GM21737 (cell line): ENCODE data around the gene MAN2B2.
"Not testable (repeated sequence)": the region's sequence is repeated elsewhere in the genome, so short reads cannot be mapped to it uniquely, and the experiment has no call there.

Experiments used
- ATAC-seq: cut with Tn5 transposase; IDR thresholded peaks from one replicate; pipeline ENCODE4 v1.9.1; 2021; ENCODE audit warnings: mild to moderate bottlenecking, moderate library complexity; ENCODE audit not compliant: unreplicated experiment

Gene MAN2B2

GRCh38 chr4:6663596-6664393 lies 88.8 kb downstream of the MAN2B2 start:
- no peak for ATAC-seq

- no peak for ATAC-seq
Observed at GRCh38 chr4:6665320-6665654, 90.3 kb downstream of the MAN2B2 start.

- ATAC-seq = no peak
Observed at GRCh38 chr4:6668391-6668790, 93.4 kb downstream of the MAN2B2 start.

- ATAC-seq = no peak
Observed at GRCh38 chr4:6671648-6672047, 96.7 kb downstream of the MAN2B2 start.

- no peak for ATAC-seq
Observed at GRCh38 chr4:6672131-6672530, 97.1 kb downstream of the MAN2B2 start.

- not testable (repeated sequence) for ATAC-seq
Observed at GRCh38 chr4:6672541-6673190, 97.7 kb downstream of the MAN2B2 start.
